Measurements from ENCODE around the gene MEGF11.

Gene MEGF11

GRCh38 chr15:66169023-66169422, 84.5 kb downstream of the MEGF11 start:
- no peak for DNase-seq

DNA sequence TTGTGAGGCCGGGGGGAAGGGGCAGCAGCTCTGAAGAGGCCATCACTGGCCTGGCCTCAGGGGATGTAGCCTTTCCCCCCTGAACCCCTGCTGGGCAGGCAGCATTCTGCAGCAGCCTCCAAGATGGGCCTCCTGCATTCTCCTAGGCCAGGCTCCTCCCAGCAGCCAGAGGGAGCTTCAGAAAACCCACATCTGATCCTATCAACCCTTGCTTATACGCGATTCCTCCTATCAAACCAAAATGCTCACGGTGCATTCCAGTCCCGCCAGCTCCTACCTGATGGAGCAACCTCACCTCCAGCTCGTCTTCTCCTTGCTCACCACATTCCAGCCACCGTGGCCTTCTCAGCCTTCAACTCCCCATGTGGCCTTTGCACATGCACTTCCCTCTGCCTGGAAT, 85.7 kb downstream of the MEGF11 start:
- no peak for DNase-seq

GRCh38 chr15:66165856-66166255, 87.7 kb downstream of the MEGF11 start:
- no peak for DNase-seq

GRCh38 chr15:66164788-66165187, 88.8 kb downstream of the MEGF11 start:
- DNase-seq = no peak

DNA sequence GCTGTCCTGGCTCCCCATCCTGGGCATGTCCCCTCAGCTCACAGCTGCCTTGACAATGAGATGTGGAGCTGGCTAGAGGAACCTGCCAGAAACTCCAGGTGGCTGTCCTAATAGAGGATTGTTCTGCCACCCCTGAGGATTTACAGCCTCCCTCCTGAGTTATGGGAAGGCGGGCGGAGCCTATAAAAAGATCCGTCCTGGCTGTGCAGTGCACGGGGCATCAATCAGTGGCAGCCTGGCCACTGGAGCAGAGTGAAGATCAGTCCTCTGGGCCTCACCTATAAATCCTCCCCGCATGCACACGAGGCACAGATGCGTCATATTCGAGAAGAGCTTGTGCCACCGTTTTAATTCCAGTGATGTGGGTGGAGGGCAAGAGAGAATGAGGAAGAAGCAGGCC, 90.0 kb downstream of the MEGF11 start:
- no peak for DNase-seq

DNA sequence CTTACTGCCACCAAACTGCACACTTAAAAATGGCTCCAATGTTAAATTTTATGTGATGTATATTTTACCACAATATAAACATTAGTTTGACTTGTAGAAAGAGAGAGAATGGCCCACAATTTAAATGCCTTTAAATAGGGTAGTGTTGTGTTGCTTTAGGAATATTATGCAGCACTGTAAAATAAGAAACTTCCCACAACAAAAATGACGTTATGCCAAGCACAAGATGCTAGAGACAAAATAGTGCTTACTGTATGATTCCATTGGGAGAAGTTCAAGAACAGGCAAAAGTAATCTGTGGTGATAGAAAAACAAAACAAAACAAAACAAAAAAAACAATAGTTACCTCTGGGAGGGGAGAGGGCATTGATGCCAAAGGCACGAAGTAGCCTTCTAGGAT, 91.3 kb downstream of the MEGF11 start:
- no peak for DNase-seq

DNA sequence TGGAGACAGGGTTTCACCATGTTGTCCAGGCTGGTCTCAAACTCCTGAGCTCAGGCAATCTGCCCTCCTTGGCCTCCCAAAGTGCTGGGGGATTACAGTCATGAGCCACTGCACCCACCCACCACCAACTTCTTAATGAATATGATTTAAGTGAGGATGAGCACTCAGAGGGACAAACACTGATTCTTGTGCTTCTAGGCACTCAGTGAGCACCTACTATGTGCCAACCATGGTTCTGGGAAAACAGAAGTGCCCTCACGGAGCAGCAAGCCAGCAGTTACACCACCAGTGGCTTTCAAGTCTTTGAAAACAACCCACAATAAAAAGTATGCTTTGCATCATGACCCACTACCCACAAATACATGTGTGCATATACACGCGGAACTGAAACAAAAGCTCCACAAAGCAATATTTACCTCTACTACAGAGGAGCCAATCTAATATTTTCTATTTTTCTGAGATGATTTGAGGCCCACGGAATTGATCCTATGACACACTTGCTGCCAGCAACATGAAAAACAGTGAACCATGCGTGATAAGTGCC, 91.9 kb downstream of the MEGF11 start:
- no peak for DNase-seq

- DNase-seq = no peak
These were observed 92.4 kb downstream of the MEGF11 start for GRCh38 chr15:66161108-66161507.

- DNase-seq = no peak
These were observed 96.0 kb downstream of the MEGF11 start for GRCh38 chr15:66157507-66157906.

DNA sequence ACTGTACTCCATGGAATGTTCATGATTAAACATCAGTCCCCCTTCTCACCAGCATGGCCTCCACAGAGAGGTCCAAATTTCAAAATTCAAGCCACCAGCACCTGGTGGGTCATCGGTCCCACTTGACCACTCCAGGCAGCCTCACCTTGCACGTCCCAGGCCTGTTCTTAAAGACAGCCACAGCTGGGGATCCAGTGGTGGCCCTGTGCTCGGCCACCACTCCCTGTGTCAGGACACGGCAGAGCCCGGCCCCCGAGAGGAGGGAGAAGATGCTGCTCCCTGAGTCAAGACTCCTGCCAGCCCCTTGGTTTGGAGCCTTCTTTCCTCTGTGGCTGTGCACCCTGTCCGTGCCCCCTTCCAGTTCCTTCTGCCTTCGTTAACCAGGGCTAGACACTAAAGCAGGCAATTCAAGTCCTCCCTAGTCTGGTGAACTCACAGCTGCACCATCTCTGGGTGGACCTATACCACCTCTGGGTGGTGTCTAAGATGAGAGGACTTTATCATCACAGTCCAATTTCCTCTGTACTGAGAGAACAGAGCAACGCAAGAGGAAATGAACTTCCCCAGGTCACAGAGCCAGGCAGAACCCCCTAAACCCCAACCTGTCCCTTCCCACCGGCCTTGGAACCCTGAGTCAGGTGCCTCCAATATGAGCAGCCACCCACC, 97.1 kb downstream of the MEGF11 start:
- DNase-seq = no peak

GRCh38 chr15:66155065-66155464, 98.5 kb downstream of the MEGF11 start:
- no peak for DNase-seq

GRCh38 chr15:66154581-66154980, 99.0 kb downstream of the MEGF11 start:
- DNase-seq = no peak

DNA sequence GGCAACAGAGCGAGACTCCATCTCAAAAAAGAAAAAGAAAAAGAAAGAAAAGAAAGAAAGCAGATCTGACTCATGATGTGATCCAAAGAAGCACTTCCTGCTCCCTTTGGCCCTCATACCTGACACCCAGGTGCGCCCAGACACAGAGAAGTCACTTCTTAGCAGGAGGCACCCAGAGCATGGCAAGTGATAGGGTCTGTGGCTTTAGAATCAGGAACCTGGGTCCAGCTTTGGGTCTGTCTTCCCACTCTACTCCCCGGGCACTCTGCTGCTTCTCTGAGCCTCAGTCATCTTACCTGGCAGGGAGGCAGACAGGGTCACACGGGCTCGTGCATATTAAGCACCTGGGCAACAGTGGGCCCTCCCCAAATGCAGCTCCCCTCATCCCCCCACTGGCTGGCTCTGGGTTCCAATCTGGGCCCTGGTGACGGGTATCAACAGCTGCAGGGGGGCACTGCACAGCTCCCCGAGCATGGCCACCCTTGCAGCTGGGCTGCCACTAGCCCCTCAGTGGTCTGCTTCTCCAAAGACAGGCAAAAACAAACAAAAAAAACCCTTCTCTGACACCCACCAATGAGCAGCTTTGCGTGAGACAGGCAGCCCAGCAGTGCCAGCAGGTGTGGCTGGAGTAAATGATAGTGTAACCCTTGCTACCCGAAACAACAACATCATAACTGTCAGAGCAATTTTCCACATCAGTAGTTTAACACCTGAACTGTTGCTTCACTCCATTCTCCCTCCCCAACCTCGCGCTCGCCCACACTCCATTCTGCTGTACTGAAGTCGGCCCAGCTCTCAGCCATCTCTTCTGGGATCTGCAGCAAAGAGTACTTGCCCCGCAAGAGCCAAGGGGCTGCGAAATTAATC, 99.8 kb downstream of the MEGF11 start:
- DNase-seq = no peak

GRCh38 chr15:66152650-66153049, 100.9 kb downstream of the MEGF11 start:
- DNase-seq = no peak

- DNase-seq = no peak
These were observed 101.7 kb downstream of the MEGF11 start for GRCh38 chr15:66151809-66152208.

DNA sequence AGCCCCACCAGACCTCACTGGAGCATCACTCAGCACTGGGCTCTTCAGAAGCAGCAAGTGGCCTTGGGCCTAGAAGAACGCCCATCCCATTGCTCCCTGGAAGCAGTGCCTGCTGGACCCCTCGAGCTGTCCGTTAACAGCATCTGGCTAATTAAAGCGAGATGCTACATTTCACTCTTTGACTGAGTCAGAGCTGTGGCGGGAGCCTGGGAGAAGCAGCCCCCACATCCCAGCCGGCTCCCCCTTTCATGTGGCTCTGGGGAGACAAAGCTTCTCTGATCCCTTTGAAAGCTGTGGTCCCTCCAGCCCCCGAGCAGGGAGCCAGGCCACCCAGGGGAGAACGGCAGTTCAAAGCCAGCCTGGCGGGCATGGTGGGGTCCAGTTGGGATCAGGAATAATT, 103.7 kb downstream of the MEGF11 start:
- DNase-seq = no peak

- no peak for DNase-seq
These were observed 105.4 kb downstream of the MEGF11 start for GRCh38 chr15:66148187-66148586.

- DNase-seq = no peak
These were observed 106.1 kb downstream of the MEGF11 start for GRCh38 chr15:66147440-66147839.

DNA sequence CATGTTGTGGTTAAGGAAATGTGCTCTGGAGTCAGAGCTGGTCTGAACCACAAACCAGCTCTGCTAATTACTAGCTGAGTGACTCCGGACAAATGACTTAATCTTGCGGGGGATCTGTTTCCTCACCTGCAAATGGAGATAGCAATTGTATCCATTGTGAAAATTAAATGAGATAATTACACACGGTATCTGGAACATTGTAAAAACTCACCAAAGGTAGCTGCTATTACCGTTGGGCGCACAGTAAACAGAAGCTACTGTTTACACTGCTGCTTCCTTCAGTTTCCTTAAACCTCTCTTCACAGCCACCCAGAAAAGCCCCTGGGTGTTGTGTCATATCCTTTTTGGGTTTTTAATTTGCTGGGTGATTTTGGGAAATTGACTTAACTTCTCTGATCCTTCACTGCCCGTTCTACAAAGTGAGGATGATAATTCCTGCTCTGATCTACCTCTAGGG, 107.8 kb downstream of the MEGF11 start:
- no peak for DNase-seq

- no peak for DNase-seq
These were observed 108.4 kb downstream of the MEGF11 start for GRCh38 chr15:66144978-66145725.

- no peak for DNase-seq
These were observed 111.3 kb downstream of the MEGF11 start for GRCh38 chr15:66142285-66142684.

DNA sequence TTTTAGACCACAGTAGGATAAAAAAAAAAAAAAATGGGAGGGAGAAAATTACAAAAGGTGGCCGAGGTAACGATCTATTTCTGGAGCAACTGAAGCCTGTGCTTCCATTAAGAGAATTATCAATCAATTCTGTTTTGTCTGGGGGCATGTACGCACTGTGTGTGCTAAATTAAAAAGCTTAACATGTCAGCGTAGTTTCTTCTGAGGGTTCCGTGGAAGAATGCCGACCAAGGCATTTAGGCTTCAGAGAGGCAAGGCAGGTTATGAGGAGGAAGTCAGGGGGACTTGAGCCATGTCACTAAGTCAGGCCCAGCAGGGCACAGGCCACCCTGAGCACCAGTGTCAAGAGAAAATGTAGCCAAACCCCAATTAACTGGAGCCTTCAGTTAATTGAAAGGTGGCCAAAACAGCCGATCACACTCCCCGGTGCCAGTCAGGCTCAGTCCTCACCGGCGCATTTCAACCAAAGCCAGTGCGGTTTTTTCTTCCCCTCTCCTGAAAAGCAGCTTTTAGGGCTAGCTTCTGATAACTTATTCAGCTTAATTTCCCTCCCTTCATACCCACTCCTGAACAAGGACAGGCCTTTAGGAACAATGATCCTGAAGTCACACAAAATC, 113.9 kb downstream of the MEGF11 start:
- no peak for DNase-seq

All from CD4-positive, alpha-beta T cell treated with Interleukin-4 for 1 hour (primary cell).